H9 (cell line): ENCODE results near the gene HNRNPF. TPM values are rescaled to one million over a fixed set of nuclear protein-coding genes. Genes with fewer than 3 reads are reported as not detected.

ENCODE experiments used
- DNase-seq: peaks from one replicate; pipeline ENCODE4 v3.0.0-alpha.2; 2017
- H2AFZ ChIP-seq: one replicate; pipeline ENCODE4 v1.6.1; 2013; ENCODE audit warnings: mild to moderate bottlenecking, low read length, control low read depth, moderate library complexity
- H2AK5ac ChIP-seq: 2 replicates; pipeline ENCODE4 v1.6.1; 2013; ENCODE audit warnings: low read length, control low read depth, mixed read lengths; ENCODE audit not compliant: insufficient read length
- H2BK120ac ChIP-seq: one replicate; pipeline ENCODE4 v1.6.1; 2013; ENCODE audit warnings: low read depth, mild to moderate bottlenecking, low read length, control low read depth, inconsistent platforms; ENCODE audit not compliant: poor library complexity, severe bottlenecking
- H2BK12ac ChIP-seq: 2 replicates; pipeline ENCODE4 v1.6.1; 2013; ENCODE audit warnings: low read length, control low read depth, mixed read lengths, low read depth; ENCODE audit not compliant: insufficient read length
- H2BK15ac ChIP-seq: 2 replicates; pipeline ENCODE4 v1.6.1; 2013; ENCODE audit warnings: low read depth, low read length, control low read depth
- H2BK20ac ChIP-seq: one replicate; pipeline ENCODE4 v1.6.1; 2013; ENCODE audit warnings: low read depth, mild to moderate bottlenecking, low read length, control low read depth, inconsistent platforms; ENCODE audit not compliant: poor library complexity, severe bottlenecking
- H2BK5ac ChIP-seq: 2 replicates; pipeline ENCODE4 v1.6.1; 2013; ENCODE audit warnings: low read length, control low read depth, mixed read lengths; ENCODE audit not compliant: insufficient read length
- H3K14ac ChIP-seq: 2 replicates; pipeline ENCODE4 v1.6.1; 2013; ENCODE audit warnings: low read length, control low read depth; ENCODE audit not compliant: insufficient read depth
- H3K18ac ChIP-seq: 2 replicates; pipeline ENCODE4 v1.6.1; 2013; ENCODE audit warnings: low read depth, mild to moderate bottlenecking, mixed read lengths, low read length, control low read depth; ENCODE audit not compliant: insufficient read length
- H3K23ac ChIP-seq: 2 replicates; pipeline ENCODE4 v1.6.1; 2013; ENCODE audit warnings: low read length, control low read depth, mixed read lengths, low read depth; ENCODE audit not compliant: insufficient read length
- H3K23me2 ChIP-seq: 2 replicates; pipeline ENCODE4 v1.6.1; 2013; ENCODE audit warnings: low read depth, mild to moderate bottlenecking, mixed read lengths, low read length, control low read depth; ENCODE audit not compliant: insufficient read length, poor library complexity, severe bottlenecking
- H3K27ac ChIP-seq: 2 replicates; pipeline ENCODE4 v1.5.1; 2013; ENCODE audit warnings: low read length, control low read depth, mixed read lengths, low read depth; ENCODE audit not compliant: insufficient read length
- H3K27me3 ChIP-seq: 2 replicates; pipeline ENCODE4 v1.6.1; 2013; ENCODE audit warnings: low read length, control low read depth, inconsistent platforms; ENCODE audit not compliant: insufficient read depth
- H3K4ac ChIP-seq: 2 replicates; pipeline ENCODE4 v1.6.1; 2013; ENCODE audit warnings: low read depth, mild to moderate bottlenecking, control low read depth, inconsistent platforms, low read length, moderate library complexity
- H3K4me1 ChIP-seq: 2 replicates; pipeline ENCODE4 v1.6.1; 2013; ENCODE audit warnings: low read length, control low read depth, inconsistent platforms; ENCODE audit not compliant: insufficient read depth
- H3K4me2 ChIP-seq: 2 replicates; pipeline ENCODE4 v1.6.1; 2013; ENCODE audit warnings: low read length, control low read depth, mixed read lengths; ENCODE audit not compliant: insufficient read length, insufficient read depth
- H3K56ac ChIP-seq: 2 replicates; pipeline ENCODE4 v1.6.1; 2013; ENCODE audit warnings: low read depth, mild to moderate bottlenecking, mixed read lengths, low read length, control low read depth; ENCODE audit not compliant: insufficient read length
- H3K79me1 ChIP-seq: 2 replicates; pipeline ENCODE4 v1.6.1; 2013; ENCODE audit warnings: low read depth, mild to moderate bottlenecking, moderate library complexity, low read length, control low read depth, inconsistent platforms; ENCODE audit not compliant: insufficient read depth, poor library complexity, severe bottlenecking
- H3K79me2 ChIP-seq: 2 replicates; pipeline ENCODE4 v1.6.1; 2013; ENCODE audit warnings: low read length, control low read depth, inconsistent platforms; ENCODE audit not compliant: insufficient read depth
- H3K9ac ChIP-seq: 2 replicates; pipeline ENCODE4 v1.6.1; 2013; ENCODE audit warnings: low read length, control low read depth, mixed read lengths; ENCODE audit not compliant: insufficient read length; ENCODE audit errors: extremely low read depth
- H3K9me3 ChIP-seq: one replicate; pipeline ENCODE4 v1.6.1; 2013; ENCODE audit warnings: low read depth, low read length, inconsistent platforms; ENCODE audit not compliant: control insufficient read depth
- H3T11ph ChIP-seq: one replicate; pipeline ENCODE4 v1.6.1; 2013; ENCODE audit warnings: mild to moderate bottlenecking, low read length, control low read depth, inconsistent platforms
- H4K20me1 ChIP-seq: one replicate; pipeline ENCODE4 v1.6.1; 2013; ENCODE audit not compliant: control insufficient read depth, insufficient read length, insufficient read depth
- H4K5ac ChIP-seq: 2 replicates; pipeline ENCODE4 v1.6.1; 2013; ENCODE audit warnings: low read depth, mild to moderate bottlenecking, mixed read lengths, low read length, control low read depth; ENCODE audit not compliant: insufficient read length
- H4K8ac ChIP-seq: replicated peaks from 2 replicates; pipeline ENCODE4 v1.6.1; 2013; ENCODE audit warnings: low read length, control low read depth, mixed read lengths, low read depth; ENCODE audit not compliant: insufficient read length
- H4K91ac ChIP-seq: 2 replicates; pipeline ENCODE4 v1.6.1; 2013; ENCODE audit warnings: low read depth, mild to moderate bottlenecking, moderate library complexity, mixed read lengths, low read length, control low read depth; ENCODE audit not compliant: insufficient read length
- H3K27ac Mint-ChIP-seq, 3 experiments: 2 replicates in 2 of 3; 3 replicates in 1 of 3; pipeline ENCODE4 v1.8.0; 2020 to 2021; ENCODE audit warnings: mixed read lengths in 3 of 3, mild to moderate bottlenecking in 1 of 3, moderate library complexity in 1 of 3
- H3K27me3 Mint-ChIP-seq: 2 replicates; pipeline ENCODE4 v1.8.0; 2021; ENCODE audit warnings: low read depth, mild to moderate bottlenecking, moderate library complexity, mixed read lengths
- H3K36me3 Mint-ChIP-seq, 3 experiments: 2 replicates in 2 of 3; 3 replicates in 1 of 3; pipeline ENCODE4 v1.8.0; 2020 to 2021; ENCODE audit warnings: low read depth in 3 of 3, mixed read lengths in 3 of 3; ENCODE audit not compliant: insufficient read depth in 1 of 3
- H3K4me1 Mint-ChIP-seq, 2 experiments: 2 replicates each; pipeline ENCODE4 v1.8.0; 2020; ENCODE audit warnings: mixed read lengths in 2 of 2
- H3K4me3 Mint-ChIP-seq, 2 experiments: 2 replicates in 1 of 2; 3 replicates in 1 of 2; pipeline ENCODE4 v1.8.0; 2020 to 2021; ENCODE audit warnings: mild to moderate bottlenecking in 2 of 2, mixed read lengths in 2 of 2, moderate library complexity in 1 of 2
- H3K9me3 Mint-ChIP-seq, 2 experiments: 2 replicates in 1 of 2; 3 replicates in 1 of 2; pipeline ENCODE4 v1.8.0; 2020; ENCODE audit warnings: mild to moderate bottlenecking in 2 of 2, mixed read lengths in 2 of 2, moderate library complexity in 1 of 2
- whole genome bisulfite sequencing: extraction: QIAGEN DNeasy Blood & Tissue Kit; methylation state at CpG from one replicate; pipeline ENCODE4 v1.1.7; 2013; ENCODE audit warnings: missing lambda C conversion rate, low lambda C conversion rate, mixed read lengths; ENCODE audit not compliant: insufficient read length; ENCODE audit errors: extremely low coverage; 5-methylcytosine and 5-hydroxymethylcytosine counted together
- total RNA-seq: library from RNA; stranded (reverse); gene quantifications from 2 replicates; pipeline ENCODE4 v1.2.1, GENCODE V29; 2021
- TF ChIP-seq, protein P1 (sequence below): fragments of 200-600 bp; sonication (generic); conservative IDR thresholded peaks from 3 replicates; pipeline ENCODE4 v1.8.0; 2021; ENCODE audit warnings: antibody characterized with exemption, mild to moderate bottlenecking

HNRNPF gene
- total RNA-seq, 1 experiment from 2014 or later, result 411 TPM

- Histone ChIP-seq H4K5ac (no peak overlapping the region), H2AK5ac (no peak overlapping the region), H4K91ac (no peak overlapping the region), H3K79me2 (no peaks in the 10 kb centered on the region), H3K79me1 (no peaks in the 10 kb centered on the region), H3K27me3 (no peaks in the 10 kb centered on the region), H3K18ac (no peak overlapping the region), H3K23me2 (no peaks in the 10 kb centered on the region), H3K56ac (no peak overlapping the region), H2BK12ac (no peak overlapping the region), H3K4me1 (no peaks in the 10 kb centered on the region), H3K14ac (no peak overlapping the region), H3K27ac (no peak overlapping the region), H3K9ac (no peak overlapping the region), H2BK120ac (no peak overlapping the region), H4K20me1 (no peaks in the 10 kb centered on the region), H3K23ac (no peak overlapping the region), H3K9me3 (no peaks in the 10 kb centered on the region), H2BK20ac (no peak overlapping the region), H3K4me2 (no peak overlapping the region), H2BK5ac (no peak overlapping the region), H3K4ac (no peak overlapping the region), H2BK15ac (no peak overlapping the region), H2AFZ (no peak overlapping the region), H4K8ac (no peak overlapping the region), H3T11ph (no peak overlapping the region)
- peaks cover 12% of the 10 kb centered on the region for H3K27me3 Mint-ChIP-seq
- WGBS, result no CpG with 5 or more reads among the region's 8 CpGs
- H3K9me3 Mint-ChIP-seq, result no peaks in the 10 kb centered on the region
- TF ChIP-seq, protein P1, sequence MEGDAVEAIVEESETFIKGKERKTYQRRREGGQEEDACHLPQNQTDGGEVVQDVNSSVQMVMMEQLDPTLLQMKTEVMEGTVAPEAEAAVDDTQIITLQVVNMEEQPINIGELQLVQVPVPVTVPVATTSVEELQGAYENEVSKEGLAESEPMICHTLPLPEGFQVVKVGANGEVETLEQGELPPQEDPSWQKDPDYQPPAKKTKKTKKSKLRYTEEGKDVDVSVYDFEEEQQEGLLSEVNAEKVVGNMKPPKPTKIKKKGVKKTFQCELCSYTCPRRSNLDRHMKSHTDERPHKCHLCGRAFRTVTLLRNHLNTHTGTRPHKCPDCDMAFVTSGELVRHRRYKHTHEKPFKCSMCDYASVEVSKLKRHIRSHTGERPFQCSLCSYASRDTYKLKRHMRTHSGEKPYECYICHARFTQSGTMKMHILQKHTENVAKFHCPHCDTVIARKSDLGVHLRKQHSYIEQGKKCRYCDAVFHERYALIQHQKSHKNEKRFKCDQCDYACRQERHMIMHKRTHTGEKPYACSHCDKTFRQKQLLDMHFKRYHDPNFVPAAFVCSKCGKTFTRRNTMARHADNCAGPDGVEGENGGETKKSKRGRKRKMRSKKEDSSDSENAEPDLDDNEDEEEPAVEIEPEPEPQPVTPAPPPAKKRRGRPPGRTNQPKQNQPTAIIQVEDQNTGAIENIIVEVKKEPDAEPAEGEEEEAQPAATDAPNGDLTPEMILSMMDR, result no peak
- no peak overlapping the region; a peak in 2 of 7 replicates for H3K27ac Mint-ChIP-seq
- H3K4me1 Mint-ChIP-seq, result peaks cover 12 to 28% of the 10 kb centered on the region in 2 experiments
- no peak overlapping the region for H3K4me3 Mint-ChIP-seq
- DNase-seq, result no peak
- no peaks in the 10 kb centered on the region for H3K36me3 Mint-ChIP-seq
Observed at GRCh38 chr10:43344051-43344450, 64.9 kb downstream of the HNRNPF start.
